Kasumi-1 (cell line): Measurements from ENCODE around the gene ZDHHC11.
"Not testable (repeated sequence)": the region's sequence is repeated elsewhere in the genome, so short reads cannot be mapped to it uniquely, and the experiment has no call there.

Experiments used
- DNase-seq, 2 experiments: peaks; one replicate each; lab custom pipeline; 2025; lab: John Stamatoyannopoulos, UW

The ZDHHC11 gene

GRCh38 chr5:776862-777711 is 73.7 kb downstream of the ZDHHC11 start:
- DNase-seq, result no peak

- no peak for DNase-seq
Measured at GRCh38 chr5:775961-776861, 74.6 kb downstream of the ZDHHC11 start.

- not testable (repeated sequence) for DNase-seq
Measured at GRCh38 chr5:775595-775960, 75.2 kb downstream of the ZDHHC11 start.

GRCh38 chr5:774854-775505 is 75.8 kb downstream of the ZDHHC11 start:
- not testable (repeated sequence) for DNase-seq

DNA sequence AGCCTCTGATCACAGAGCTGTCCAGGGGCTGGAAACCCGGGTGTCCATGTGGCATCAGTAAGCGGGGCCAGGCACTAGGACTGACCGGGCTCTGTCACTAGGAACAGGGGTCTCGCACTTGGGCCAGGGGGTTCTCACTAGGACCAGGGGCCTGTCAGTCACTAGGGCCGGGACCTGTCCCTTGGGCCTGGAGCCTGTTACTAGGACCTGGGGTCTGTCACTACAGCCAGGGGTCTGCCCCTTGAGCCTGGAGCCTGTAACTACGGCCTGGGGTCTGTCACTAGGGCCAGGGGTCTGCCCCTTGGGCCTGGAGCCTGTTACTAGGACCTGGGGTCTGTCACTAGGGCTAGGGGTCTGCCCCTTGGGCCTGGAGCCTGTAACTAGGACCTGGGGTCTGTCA is 76.5 kb downstream of the ZDHHC11 start:
- not testable (repeated sequence) for DNase-seq

GRCh38 chr5:773517-774264 is 77.1 kb downstream of the ZDHHC11 start:
- no peak for DNase-seq

- not testable (repeated sequence) for DNase-seq
Measured at GRCh38 chr5:772931-773330, 77.9 kb downstream of the ZDHHC11 start.

DNA sequence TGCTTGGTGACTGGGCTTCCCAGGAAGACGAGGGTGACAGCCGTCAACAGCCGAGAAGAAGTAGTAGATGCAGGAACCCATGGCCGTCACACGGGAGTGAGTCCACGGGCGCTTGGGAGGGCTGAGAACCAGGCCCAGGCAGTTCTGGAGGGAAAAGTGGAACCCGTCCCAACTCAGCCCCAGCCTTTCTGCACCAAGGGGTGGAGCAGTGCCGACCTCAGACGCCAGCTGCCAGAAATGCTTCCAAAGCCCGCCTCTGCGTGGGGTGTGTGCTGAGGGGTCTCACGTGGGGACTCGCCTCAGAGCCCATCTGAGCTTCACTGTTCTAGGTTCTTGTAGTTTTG is 78.3 kb downstream of the ZDHHC11 start:
- DNase-seq, result not testable (repeated sequence)

DNA sequence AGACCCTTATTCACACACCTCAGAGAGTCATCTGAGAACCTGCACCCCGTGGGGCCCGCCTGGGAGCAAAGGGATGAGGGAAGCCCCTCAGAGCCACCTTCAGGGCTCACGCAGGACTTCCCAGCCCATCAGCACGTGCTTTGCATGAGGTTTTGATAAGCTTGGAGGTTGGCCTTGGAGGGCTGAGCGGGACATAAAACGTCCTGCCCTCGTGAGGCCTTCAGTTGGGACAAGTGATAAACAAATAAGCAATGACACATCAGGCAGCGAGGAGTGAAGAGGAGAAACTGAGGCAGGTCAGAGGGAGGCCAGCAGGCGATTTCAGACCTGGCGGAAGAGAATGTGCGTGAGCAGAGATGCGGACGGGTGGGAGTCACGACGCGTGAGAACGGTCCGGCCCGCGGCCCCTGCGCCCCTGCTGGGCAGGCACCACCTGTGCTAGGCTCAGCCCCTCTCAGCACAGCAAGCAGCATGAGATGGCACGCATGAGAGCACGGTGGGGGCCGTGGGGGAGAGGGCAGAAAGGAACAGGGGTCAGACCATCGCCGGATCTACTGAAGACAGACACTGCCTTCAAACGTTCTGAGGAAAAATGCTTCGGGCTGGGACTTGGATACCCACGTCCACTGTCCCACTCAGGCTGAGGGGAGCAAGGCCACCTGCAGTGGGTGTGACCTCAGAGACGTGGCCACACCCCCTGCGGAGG is 78.8 kb downstream of the ZDHHC11 start:
- not testable (repeated sequence) for DNase-seq

GRCh38 chr5:771087-771781 is 79.6 kb downstream of the ZDHHC11 start:
- not testable (repeated sequence) for DNase-seq

GRCh38 chr5:770585-770984 is 80.2 kb downstream of the ZDHHC11 start:
- not testable (repeated sequence) for DNase-seq

DNA sequence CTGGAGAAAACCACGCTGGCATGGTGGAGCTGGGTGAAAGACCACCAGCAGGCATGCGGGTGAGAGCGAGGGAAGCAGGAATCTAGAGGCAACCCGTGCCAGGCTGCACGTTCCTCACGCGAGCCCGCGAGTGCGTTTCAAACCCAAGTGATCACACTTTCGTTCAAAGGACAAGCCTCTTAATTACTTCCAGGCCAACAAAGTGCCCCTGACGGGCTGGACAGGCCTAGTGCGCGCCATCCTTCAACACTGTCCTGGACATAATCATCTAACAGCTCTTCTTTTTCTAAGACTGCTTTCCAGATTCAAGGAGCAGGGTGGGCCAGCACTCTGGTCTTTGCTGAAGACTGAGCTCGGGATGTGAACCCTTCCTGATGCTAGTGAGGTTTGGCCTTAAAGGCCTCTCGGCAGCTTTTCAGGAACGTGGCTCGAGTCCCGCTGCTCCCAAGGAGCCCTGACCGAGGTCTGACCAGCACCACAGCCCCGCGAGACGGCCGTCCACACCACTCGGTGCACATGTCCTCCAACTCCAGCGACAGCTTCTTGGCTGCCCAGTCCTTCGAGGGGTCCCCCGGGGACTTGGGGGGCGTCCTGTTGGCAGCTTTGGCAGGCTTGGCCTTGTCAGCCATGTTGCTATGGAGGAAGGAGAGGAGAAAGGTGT is 81.2 kb downstream of the ZDHHC11 start:
- not testable (repeated sequence) for DNase-seq

GRCh38 chr5:766666-767431 is 83.9 kb downstream of the ZDHHC11 start:
- DNase-seq, result no peak

DNA sequence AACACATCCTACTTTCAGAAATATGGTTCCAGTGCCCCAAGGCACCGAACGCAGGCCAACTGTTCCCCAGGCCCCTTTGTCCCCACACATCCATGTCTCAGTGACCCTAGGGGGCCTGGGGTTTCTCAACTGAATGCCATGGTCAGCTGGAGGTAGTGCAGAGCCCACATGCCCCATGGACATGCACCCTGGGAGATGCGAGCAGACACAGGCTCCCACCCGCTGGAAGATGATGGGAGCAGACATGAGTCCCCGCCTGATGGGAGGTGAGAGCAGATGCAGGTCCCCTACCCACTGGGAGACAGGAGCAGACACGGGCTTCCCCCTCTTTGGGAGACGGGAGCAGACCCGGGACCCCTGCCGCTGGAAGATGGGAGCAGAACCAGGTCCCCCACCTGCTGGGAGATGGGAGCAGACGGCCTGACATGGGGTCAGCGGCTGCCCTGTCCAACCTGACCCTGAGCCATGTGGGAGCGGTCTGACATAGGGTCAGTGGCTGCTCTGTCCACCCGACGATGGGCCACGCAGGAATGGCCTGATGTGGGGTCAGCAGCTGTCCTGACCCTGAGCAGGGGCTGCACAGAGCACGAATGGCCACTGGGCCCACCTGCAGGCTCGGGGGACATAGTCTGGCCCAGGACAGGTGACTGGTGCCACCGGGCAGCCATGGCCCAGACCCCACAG is 84.7 kb downstream of the ZDHHC11 start:
- no peak for DNase-seq

GRCh38 chr5:763998-764781 is 86.6 kb downstream of the ZDHHC11 start:
- DNase-seq, result no peak

DNA sequence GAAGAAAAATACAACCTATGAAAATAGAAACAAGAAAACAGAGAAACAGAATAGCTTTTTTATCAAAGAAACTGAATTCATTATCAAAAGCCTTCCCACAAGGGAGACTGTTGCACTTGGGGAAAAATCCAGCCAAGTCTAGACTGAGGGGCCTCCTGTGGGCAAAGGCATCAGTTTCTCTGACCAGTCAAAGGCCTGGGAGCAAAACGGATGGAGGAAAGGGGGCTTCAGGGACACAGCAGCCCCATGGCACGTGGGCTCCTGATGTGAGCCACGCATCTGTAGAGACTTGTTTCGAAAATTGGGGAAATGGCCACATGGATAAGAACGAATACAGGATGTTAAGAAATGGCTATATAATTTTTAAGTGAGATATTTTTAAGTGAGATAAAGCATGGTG is 87.4 kb downstream of the ZDHHC11 start:
- no peak for DNase-seq

GRCh38 chr5:762996-763395 is 87.8 kb downstream of the ZDHHC11 start:
- DNase-seq, result not testable (repeated sequence)
